ENCODE results near the gene SHISAL1.

GRCh38 chr22:44200855-44201550, 111.7 kb downstream of the SHISAL1 start:
- TF ChIP-seq POLR2AphosphoS5 (IDR thresholded peaks at IDR 0.05; ENCODE audit: low read depth, low read length) (no peak), POLR2A (IDR thresholded peaks at IDR 0.05; ENCODE audit: low read depth, low read length) (no peak)
